Stimulated activated CD4-positive, alpha-beta T cell treated with anti-CD3 and anti-CD28 coated beads, TNF-alpha, amount 100 ng/mL, for 48 hours (primary cell): Measurements from ENCODE around the gene IKZF2.

ENCODE experiments used
- DNase-seq, 3 donors: peaks; one replicate each; pipeline ENCODE4 v3.0.0-alpha.2; 2020; ENCODE audit warnings: low read depth in 3 of 3

Gene IKZF2

GRCh38 chr2:212958133-212958532 is 193.3 kb downstream of the IKZF2 start:
- no peak for DNase-seq

GRCh38 chr2:212957624-212958023 is 193.8 kb downstream of the IKZF2 start:
- no peak for DNase-seq

DNA sequence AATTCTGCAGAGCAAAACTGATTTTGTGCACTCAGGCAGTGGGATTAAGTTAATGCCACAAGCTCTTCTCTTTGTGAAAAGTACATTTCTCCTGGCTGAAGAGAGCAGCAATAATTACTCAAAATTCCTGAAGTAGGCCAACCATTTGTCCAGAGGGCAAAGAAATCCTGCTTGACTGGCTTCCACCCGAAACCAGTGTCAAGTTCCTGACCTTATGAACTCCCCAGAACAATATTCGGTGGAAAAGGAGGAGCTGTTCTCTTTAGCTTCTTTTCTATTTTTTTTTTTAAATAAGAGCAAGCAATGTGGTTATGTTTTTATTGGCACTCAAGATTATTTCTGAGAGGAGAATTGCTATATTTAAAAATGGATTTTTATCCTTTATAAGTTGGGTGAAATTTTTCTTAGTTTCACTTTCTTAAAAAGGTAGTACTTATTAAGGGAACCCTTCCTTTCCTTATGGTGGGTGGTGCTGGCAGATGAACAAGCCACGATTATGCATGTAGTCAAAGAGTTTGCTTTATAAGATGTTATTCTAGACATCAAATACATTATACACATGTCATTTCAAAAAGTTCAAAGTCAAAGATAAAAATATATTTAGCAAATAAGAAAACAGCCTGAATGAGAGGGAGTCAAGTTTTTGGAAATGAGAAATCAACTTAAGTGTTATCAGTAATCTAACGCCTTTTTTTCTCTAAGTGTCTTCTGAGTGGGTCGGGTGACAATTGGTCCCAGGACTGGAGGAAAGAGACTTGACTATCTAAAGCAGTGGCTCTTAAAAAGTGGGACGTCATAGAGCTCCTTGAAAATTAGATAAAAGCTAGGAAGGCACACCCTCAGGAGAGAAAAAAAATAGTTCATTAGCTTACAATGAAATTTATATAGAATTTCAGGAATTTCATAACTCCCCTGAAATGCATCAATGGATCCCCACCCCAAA is 194.5 kb downstream of the IKZF2 start:
- DNase-seq: no peak

DNA sequence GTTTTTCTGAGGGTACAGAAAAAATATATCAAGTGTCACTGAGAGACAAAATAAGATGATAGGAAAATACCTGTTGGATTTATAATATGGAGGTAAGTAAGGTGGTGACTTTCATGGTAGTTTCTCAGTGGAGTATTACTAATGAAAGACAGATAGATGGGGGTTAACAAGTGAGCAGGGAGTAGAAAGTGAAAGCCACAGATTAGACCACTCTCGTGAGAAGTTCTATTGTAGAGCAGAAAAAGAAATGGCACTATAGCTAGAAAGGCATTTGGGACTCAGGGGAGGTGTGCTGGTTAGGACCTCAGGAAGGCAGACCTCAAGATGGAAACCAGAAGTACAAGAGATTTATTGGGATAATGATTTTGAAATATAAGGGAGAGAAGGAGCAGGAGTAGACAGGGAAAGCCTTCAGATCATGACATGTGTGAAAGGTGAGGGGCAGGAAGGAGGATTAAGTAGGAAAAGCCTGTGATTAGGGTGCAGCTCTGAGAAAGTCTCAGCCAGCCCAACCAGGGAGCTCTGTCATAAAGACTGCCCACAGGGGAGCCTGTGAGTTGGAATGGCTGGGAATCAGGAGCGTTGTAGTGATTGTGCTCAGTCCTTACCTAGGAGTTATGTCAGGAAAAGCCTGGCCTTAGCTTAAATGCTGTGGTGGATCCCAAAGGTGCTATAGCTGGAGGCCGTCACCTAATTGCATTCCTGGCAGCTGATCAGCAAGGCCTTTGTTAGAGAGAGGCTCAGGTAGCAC is 198.1 kb downstream of the IKZF2 start:
- no peak for DNase-seq

DNA sequence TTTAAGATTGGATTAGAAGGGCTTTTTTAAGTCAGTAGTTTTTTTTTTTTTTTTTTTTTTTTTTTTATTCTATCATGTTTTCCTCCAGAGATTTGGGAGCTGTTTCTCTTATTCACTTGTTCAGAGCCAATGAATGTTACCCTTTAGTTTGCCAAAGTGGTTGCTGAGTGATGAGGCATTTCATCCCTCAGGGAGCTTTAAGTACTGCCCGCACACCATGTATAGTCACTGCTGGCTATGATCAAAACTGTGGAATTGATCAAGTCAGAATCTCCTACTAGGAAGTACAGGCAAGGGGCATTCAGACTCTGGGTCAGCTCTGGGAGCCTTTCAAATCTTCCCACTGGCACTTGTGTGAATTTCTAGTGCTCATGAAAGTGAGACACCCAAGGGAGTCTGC is 201.6 kb downstream of the IKZF2 start:
- DNase-seq: no peak
